NCI-H2107 treated with DMSO at 0.1 percent for 48 hours (cell line): ENCODE measurements around the gene POMP.
"Not testable (repeated sequence)": the region's sequence is repeated elsewhere in the genome, so short reads cannot be mapped to it uniquely, and the experiment has no call there.

ENCODE experiments used
- DNase-seq: peaks from one replicate; lab custom pipeline; 2025; ENCODE audit not compliant: unreplicated experiment; lab: John Stamatoyannopoulos, UW

Gene POMP

DNA sequence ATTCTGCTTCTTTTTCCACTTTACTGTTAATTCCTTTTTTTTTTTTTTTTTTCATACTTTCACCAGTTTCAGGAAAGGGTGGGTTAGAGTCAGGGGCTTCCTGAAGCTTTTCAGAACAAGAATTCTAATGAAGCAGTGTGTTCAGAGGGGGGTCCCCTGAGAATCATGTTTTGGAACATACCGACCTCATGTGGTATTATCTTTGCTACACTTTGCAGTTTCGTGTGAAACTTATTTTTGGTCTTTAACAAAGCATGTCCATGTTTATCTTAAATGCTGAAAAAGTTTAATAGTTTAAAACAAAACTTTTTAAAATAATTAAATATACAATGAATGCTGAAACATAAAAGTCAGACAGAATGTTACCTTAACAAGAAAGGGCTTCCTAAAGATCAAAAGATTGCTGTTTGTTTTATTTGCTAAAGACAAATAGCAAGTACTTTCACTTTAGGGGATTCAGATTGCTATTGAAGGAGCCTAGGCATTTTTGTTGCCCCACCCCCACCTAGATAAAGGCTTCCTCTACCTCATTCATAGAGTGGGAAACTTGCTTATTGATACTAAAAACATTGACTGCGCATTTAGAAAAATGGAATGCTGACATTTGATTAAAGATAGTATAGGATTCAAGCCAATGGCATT lies 21.1 kb upstream of the POMP start:
- no peak for DNase-seq

GRCh38 chr13:28638756-28639155 lies 20.2 kb upstream of the POMP start:
- DNase-seq: no peak

- DNase-seq: no peak
Observed at GRCh38 chr13:28640861-28641599, 17.9 kb upstream of the POMP start.

DNA sequence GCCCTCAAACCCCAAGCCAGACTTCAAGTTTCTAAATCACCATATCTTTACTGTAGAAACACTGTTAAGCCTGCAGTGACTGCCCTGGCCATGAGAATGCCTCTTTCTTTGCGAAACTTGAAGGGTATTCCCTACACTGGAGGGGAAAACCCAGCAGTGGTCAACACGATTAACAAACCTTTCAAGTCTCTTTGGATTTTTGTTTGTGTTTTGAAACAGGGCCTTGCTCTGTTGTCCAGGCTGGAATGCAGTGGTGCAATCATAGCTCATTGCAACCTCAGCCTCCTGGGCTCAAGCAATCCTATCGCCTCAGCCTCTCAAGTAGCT lies 17.4 kb upstream of the POMP start:
- DNase-seq: no peak

DNA sequence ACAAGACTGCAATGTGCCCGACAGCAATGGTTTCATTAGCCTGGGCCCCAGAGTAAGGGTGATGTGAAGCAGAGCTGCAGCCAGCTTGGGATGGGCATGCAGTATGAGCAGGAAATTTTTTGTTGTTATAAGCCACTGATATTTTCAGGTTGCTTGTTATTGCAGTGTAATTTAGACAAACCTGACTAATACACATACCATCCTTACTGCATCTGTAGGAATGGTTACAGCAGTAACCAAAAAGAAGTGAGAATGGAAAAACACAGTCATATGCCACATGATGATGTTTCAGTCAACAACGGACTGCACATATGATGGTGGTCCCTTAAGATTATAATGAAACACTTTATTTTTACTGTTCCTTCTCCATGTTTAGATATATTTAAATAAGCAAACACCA lies 8.6 kb upstream of the POMP start:
- DNase-seq: no peak

GRCh38 chr13:28651810-28652401 lies 7.0 kb upstream of the POMP start:
- no peak for DNase-seq

DNA sequence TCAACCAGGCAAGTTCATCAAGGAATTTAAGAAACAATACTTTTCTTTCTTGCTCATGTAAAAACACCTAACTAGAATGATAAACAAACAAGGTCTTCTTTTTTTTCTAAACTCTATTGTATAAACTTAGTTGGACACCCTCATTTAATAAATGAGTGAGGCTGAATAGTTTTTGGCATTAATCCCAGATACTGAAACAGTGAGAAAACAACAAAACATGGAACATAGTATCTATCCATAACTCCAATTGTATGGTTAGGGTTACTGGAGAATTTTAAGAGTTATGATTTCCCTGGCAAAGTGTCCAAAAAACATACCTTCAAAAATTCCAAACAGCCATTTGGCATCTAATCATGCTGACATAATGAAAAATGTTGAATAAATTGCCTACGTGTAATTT lies 5.8 kb upstream of the POMP start:
- no peak for DNase-seq

DNA sequence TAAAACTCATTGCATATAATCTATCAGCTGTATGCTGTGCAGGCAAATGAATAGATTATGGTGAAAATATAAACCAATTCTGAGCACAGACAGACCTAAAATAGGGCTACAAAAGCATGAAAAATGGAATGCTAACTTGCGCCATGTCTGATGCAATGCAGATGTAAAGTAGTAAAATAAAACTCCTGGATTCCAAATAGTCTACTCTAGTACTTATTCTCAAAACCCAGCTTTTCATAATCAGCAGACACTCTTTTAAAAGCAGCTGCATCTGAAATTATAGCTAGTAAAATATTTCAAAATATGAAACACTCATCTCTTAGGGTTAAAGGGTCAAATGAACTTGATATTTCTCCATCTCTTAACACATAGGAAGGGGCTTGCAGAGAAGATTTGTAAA lies 4.7 kb upstream of the POMP start:
- no peak for DNase-seq

GRCh38 chr13:28655561-28655960 lies 3.4 kb upstream of the POMP start:
- no peak for DNase-seq

DNA sequence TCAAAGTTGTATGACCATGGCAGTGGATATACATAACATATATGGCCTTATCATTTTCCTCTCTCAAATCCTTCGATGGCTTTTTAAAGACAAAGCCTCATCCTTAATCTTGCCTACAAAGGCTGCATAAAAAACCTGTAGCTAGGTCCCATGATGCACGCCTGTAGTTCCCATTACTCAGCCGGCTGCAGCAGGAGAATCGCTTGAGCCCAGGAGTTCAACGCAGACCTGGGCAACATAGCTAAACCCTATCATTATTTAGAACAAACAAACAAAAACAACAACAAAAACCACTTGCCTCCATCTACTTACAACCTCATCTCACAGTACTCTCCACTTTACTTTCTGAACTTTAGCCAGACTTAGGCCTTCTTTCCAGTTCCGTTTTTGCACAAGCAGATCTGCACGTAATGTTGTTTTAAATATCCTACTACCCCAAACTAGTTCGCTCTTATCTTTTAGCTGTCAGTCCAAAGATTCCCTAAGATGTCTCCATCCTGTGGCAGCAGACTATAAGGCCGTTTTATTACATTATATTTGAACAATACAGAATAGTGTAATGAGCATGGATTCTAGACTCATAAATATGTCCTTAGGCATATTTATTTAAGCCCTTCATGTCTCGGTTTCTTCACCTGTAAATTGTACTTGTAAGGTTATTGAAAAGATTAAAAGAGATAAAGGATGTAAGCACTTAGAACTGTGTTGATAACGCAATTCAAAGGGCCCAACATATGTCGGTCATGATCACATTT lies 969 bp upstream of the POMP start:
- DNase-seq: no peak

DNA sequence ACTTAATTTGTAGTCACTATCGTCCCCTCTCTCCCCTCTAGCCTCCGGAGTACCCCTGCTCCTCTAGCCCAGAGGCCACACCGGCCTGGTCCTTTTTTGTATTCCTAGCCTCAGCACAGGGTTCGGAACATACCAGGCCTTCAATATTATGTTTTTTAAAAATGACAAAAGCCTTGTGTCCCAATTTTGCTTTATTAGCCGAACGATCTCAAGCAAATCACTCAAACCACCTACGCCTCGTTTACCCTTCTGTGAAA lies 463 bp upstream of the POMP start:
- DNase-seq: no peak

DNA sequence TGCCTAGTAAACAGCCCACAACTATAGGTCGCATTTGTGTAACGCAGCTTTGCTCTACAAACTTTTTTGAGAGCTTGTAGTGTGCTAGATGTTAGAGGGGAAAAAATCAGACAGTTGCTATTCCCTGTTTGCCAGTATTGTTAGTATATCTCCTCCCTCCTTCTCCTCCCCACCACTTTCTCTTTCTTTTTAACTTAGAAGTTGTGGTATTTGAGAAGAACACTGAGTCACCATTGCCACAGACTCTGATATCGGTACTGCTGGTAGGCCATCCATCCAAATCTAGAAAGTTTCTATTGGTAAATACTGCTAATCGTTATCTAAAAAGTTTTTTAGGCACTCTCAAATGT lies 666 bp downstream of the POMP start:
- no peak for DNase-seq

DNA sequence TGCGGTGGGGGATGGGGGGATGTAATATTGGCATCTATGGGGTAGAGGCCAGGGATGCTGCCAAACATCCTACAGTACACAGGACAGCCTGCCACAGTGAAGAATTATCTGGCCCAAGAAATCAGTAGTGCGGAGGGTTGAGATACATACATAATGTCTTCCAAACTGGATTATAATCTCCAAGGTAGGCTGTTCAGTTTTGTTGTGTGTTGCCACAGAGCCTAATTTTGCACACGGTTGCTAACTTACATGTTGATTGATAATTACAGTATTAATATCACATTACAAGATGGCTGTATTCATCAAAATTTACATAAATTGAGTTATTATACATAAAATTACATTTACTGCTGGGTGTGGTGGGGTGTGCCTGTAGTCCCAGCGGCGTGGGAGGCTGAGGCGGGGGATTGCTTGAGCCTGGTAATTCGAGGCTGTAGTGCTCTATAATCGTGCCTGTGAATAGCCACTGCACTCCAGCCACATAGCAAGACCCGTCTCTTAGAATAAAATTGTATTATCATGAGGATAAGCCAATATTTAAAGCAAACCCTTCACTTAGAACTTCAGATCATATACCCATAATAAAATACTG lies 8.1 kb downstream of the POMP start:
- no peak for DNase-seq

DNA sequence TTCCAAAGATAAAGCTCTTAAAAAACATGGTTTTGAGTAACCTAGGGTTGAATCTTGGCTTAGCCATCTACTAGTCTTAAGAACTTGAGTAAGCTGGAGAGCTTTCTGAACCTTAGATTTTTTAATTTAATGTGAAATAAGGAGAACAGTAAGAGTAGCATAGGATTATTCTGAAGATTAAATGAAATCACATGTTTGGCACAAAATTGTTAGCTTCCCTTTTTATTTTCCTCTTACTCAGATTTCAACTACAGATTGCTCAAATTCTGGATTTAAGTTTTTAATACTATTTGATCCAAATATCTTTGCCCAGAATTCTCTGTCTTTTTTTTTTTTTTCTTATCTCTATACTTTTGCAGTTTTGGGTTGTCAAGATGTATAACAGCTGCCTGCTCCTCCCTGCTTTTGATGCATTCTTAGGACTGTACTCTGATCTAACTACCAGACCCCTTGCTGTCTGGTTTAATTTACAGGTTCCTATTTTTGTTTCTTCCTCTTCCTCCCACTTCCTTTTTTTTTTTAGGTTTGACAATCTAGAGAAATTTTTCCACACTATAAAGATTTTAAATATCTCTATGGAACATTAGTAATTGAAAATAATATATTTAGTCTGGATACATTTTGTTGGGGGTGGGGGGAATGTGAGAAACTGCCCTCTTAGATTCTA lies 12.3 kb downstream of the POMP start:
- no peak for DNase-seq

- DNase-seq: no peak
Observed at GRCh38 chr13:28678809-28679208, 19.9 kb downstream of the POMP start.

DNA sequence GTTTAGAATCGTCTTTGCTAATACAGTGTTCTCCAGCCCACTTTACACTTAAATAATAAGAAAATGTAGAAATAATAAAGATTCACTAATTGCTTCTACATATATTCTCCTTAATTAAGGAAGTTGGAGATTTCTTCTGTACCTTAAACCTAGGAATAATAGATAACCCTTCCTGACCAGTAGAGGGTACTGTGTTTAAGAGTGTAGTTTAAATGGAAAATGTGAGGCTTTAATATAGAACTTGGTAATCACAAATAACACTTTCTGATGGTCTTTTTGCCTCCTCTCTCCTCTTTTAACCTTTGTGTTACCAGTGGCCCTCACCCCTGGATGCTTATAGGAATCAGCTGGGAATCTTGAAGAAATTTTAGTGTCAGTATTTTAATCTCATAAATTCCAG lies 20.7 kb downstream of the POMP start:
- no peak for DNase-seq

DNA sequence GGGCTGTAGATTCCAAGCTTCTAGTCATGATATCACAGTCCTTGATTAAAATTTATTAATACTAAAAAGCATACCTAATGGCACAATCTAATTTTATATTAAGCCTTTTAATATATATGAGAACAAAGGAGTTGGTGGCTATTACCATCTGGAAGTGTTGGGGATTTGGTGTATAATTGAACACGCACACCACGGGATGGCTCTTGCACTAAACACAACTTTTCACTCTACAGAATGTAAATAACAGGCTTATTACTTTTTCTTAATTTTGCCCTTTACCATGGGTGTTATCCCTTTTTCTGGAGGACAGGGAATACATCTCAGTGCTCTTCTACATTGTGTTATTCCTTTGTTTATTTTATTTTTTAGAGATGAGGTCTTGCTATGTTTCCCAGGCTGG lies 21.6 kb downstream of the POMP start:
- DNase-seq: no peak

DNA sequence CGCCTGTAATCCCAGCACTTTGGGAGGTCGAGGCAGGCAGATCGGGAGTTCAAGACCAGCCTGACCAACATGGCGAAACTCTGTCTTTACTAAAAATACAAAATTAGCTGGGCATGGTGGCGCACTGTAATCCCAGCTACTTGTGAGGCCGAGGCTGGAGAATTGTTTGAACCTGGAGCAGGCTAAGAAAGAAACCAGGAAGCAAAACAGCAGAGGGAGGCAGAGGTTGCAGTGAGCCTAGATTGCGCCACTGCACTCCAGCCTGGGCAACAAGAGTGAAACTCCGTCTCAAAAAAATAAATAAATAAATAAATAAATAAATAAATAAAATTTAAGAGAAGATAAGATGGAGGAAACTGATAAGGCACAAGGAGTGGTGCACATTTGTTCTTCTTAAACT lies 24.2 kb downstream of the POMP start:
- not testable (repeated sequence) for DNase-seq

DNA sequence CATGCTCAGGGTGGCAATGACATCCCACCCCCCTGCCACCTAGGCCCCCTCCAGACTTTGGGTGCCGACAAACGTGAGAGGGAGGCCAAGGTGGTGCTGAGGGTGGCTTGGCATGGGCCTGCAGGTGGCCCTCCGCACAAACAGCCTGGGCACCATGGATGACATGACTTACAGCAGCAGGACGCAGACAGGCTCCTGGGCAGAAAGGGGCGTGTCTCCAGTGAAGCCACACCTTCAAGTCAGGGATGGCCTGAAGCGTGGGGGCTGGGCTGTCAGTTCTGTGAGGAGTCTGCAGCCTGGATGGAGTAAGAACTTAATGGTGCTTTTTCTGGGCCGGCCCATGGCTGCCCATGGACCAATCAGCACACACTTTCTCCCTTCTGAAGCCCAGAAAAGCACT lies 25.3 kb downstream of the POMP start:
- DNase-seq: no peak

DNA sequence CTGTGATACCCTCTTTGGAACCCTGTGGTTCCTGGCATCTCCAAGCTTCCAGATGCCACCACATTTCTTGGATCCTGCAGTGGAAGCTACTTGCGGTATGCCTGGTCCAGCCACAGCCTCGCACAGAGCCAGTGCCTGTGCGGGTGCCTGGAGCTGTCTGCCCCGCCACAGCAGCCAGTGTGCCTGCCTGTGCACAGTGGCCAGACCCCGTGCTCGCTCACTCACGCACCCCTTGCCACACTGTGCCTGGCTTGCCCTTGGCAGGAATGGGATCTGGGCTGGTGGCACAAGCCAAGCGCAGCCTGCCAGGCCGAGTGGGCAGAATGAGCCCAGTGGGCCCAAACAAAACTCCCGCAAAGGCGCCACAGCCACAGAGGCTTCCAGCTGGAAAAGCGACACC lies 26.2 kb downstream of the POMP start:
- no peak for DNase-seq

DNA sequence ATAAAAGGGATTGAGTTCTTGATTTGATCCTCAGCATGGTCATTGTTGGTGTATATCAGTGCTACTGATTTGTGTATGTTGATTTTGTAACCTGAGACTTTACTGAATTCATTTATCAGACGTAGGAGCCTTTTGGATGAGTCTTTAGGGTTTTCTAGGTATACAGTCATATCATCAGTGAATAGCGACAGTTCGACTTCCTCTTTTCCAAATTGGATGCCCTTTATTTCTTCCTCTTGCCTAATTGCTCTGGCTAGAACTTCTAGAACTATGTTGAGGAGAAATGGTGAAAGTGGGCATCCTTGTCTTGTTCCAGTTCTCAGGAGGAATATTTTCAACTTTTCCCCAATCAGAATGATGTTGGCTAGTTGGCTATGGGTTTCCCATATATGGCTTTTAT lies 27.0 kb downstream of the POMP start:
- no peak for DNase-seq
